Thyroid gland (tissue), 4 donors: ENCODE measurements around the gene WNT11. TPM values are rescaled to one million over a fixed set of nuclear protein-coding genes. Genes with fewer than 3 reads are reported as not detected.

Experiments used
- DNase-seq, 2 donors: peaks; one replicate each; pipeline ENCODE4 v3.0.0-alpha.2; 2019
- H3K27ac ChIP-seq, 3 donors: fragments of 200-600 bp; sonication (generic); 1 replicate in 2 of 3; 2 replicates in 1 of 3; pipeline ENCODE4 v1.5.1; 2016 to 2019; ENCODE audit warnings: mild to moderate bottlenecking in 1 of 3, moderate library complexity in 1 of 3
- H3K27me3 ChIP-seq: fragments of 200-600 bp; sonication (generic); one replicate; pipeline ENCODE4 v1.5.1; 2019
- H3K36me3 ChIP-seq, 2 donors: fragments of 200-600 bp; sonication (generic); one replicate each; pipeline ENCODE4 v1.5.1; 2016 to 2019
- H3K4me1 ChIP-seq, 2 donors: fragments of 200-600 bp; sonication (generic); one replicate each; pipeline ENCODE4 v1.5.1; 2017 to 2019
- H3K4me3 ChIP-seq, 3 donors: fragments of 200-600 bp; sonication (generic); replicated peaks in 1 of 3; 1 replicate in 2 of 3; 2 replicates in 1 of 3; pipeline ENCODE4 v1.5.1; 2016; ENCODE audit warnings: mild to moderate bottlenecking in 1 of 3
- H3K9me3 ChIP-seq: fragments of 200-600 bp; sonication (generic); one replicate; pipeline ENCODE4 v1.5.1; 2017
- CTCF ChIP-seq, 6 experiments: fragments of 200-600 bp in 3 of 6; fragments of 450-650 bp in 3 of 6; sonication (generic) in 3 of 6; IDR thresholded peaks; one replicate each; pipeline ENCODE4 v1.5.1; 2016 to 2019; ENCODE audit warnings: antibody characterized with exemption in 6 of 6, mild to moderate bottlenecking in 2 of 6, inconsistent platforms in 1 of 6, moderate library complexity in 1 of 6
- POLR2A ChIP-seq, 2 donors: fragments of 450-650 bp; IDR thresholded peaks; one replicate each; pipeline ENCODE4 v1.6.1; 2017; ENCODE audit warnings: antibody characterized with exemption in 2 of 2, mild to moderate bottlenecking in 2 of 2, moderate library complexity in 1 of 2
- WGBS, 2 donors: methylation state at CpG; one replicate each; pipeline ENCODE4 v1.1.5; 2017; 5-methylcytosine and 5-hydroxymethylcytosine counted together
- intact Hi-C: fragments of 100-400 bp; cut with DNase I; formaldehyde crosslinking; loops from one replicate; pipeline ENCODE4 v1.15.1; 2023
- total RNA-seq, 4 donors: library from RNA; depleted of rRNA; stranded (reverse); fragments of >200 nt; gene quantifications; one replicate each; pipeline ENCODE4 v1.2.3, GENCODE V29; 2016

WNT11 gene
- total RNA-seq, 4 donors from 2014 or later: 7.3 to 31.5 (median 10.7) TPM

- TF ChIP-seq POLR2A (IDR thresholded peaks at IDR 0.05) (no peak), CTCF (IDR thresholded peaks at IDR 0.05) (no peak)
- Histone ChIP-seq H3K4me1 (no peaks in the 10 kb centered on the region), H3K36me3 (no peaks in the 10 kb centered on the region), H3K27me3 (no peaks in the 10 kb centered on the region), H3K9me3 (no peaks in the 10 kb centered on the region), H3K4me3 (no peak overlapping the region), H3K27ac (no peak overlapping the region)
- 88 to 95% methylated on average over 6 of the region's 6 CpGs for WGBS, 2 donors
- DNase-seq: no peak
- intact Hi-C loops: no loop called here
Measured at GRCh38 chr11:76197941-76198640, 8.2 kb downstream of the WNT11 start.

- 80 to 88% methylated on average over 3 to 6 of the region's 6 CpGs for WGBS, 2 donors
- no peaks in the 10 kb centered on the region for H3K9me3 ChIP-seq
- no peaks in the 10 kb centered on the region for H3K27me3 ChIP-seq
- H3K36me3 ChIP-seq: no peaks in the 10 kb centered on the region
- DNase-seq: no peak
- no peak for TF ChIP-seq CTCF (IDR thresholded peaks at IDR 0.05)
- no peak for TF ChIP-seq POLR2A (IDR thresholded peaks at IDR 0.05)
- intact Hi-C loops: no loop called here
- H3K4me1 ChIP-seq: no peaks in the 10 kb centered on the region
- H3K27ac ChIP-seq: no peak overlapping the region
- no peak overlapping the region for H3K4me3 ChIP-seq
Measured at GRCh38 chr11:76197332-76197731, 9.0 kb downstream of the WNT11 start.

- TF ChIP-seq POLR2A (IDR thresholded peaks at IDR 0.05): no peak
- H3K4me3 ChIP-seq: no peak overlapping the region
- no peak for DNase-seq
- intact Hi-C loops: no loop called here
- no peak overlapping the region for H3K27ac ChIP-seq
- no peaks in the 10 kb centered on the region for H3K36me3 ChIP-seq
- H3K4me1 ChIP-seq: no peaks in the 10 kb centered on the region
- WGBS, 2 donors: 96 to 100% methylated on average over 3 of the region's 3 CpGs
- H3K9me3 ChIP-seq: no peaks in the 10 kb centered on the region
- no peaks in the 10 kb centered on the region for H3K27me3 ChIP-seq
Measured at GRCh38 chr11:76196849-76197248, 9.5 kb downstream of the WNT11 start.

GRCh38 chr11:76194872-76195668 lies 11.2 kb downstream of the WNT11 start:
- Histone ChIP-seq H3K27me3 (no peaks in the 10 kb centered on the region), H3K4me3 (no peak overlapping the region), H3K27ac (no peak overlapping the region), H3K36me3 (no peaks in the 10 kb centered on the region), H3K4me1 (no peaks in the 10 kb centered on the region), H3K9me3 (no peaks in the 10 kb centered on the region)
- intact Hi-C loops: no loop called here
- WGBS, 2 donors: 85% methylated on average over 20 of the region's 21 CpGs
- TF ChIP-seq CTCF (IDR thresholded peaks at IDR 0.05) (no peak), POLR2A (IDR thresholded peaks at IDR 0.05) (no peak)
- DNase-seq: no peak

- intact Hi-C loops: no loop called here
- no peaks in the 10 kb centered on the region for H3K27me3 ChIP-seq
- 90 to 100% methylated on average over 1 to 9 of the region's 9 CpGs for WGBS, 2 donors
Measured at GRCh38 chr11:76193219-76193618, 13.1 kb downstream of the WNT11 start.

More at GRCh38 chr11:76193219-76193618, 13.1 kb downstream of the WNT11 start:
- TF ChIP-seq CTCF (IDR thresholded peaks at IDR 0.05): no peak
- no peaks in the 10 kb centered on the region for H3K4me1 ChIP-seq
- DNase-seq: no peak
- H3K36me3 ChIP-seq: no peaks in the 10 kb centered on the region
- no peaks in the 10 kb centered on the region for H3K9me3 ChIP-seq
- H3K27ac ChIP-seq: no peak overlapping the region
- H3K4me3 ChIP-seq: no peak overlapping the region
